Activated T-cell treated with anti-CD3 and anti-CD28 coated beads, Interleukin-2, amount 50 U/mL, for 72 hours (primary cell): ENCODE results near the gene PROK2. TPM values are rescaled to one million over a fixed set of nuclear protein-coding genes. Genes with fewer than 3 reads are reported as not detected.
A peak's percentile ranks its signal among the peaks of the same experiment; 100 is the strongest.

ENCODE experiments used
- ATAC-seq, 2 donors: fragments of 150-1000 bp; cut with Tn5 transposase; replicated peaks in 1 of 2; 2 replicates each; pipeline ENCODE4 v1.10.0; 2021; ENCODE audit warnings: moderate library complexity in 2 of 2, mild to moderate bottlenecking in 1 of 2
- DNase-seq, 2 donors: peaks; one replicate each; pipeline ENCODE4 v3.0.0; 2021 to 2022; ENCODE audit warnings: mixed read lengths in 1 of 2
- H3K27ac Mint-ChIP-seq: one replicate; pipeline ENCODE4 v1.8.0; 2022; ENCODE audit warnings: mild to moderate bottlenecking, moderate library complexity, mixed read lengths
- H3K27me3 Mint-ChIP-seq: one replicate; pipeline ENCODE4 v1.8.0; 2022; ENCODE audit warnings: low read depth, mixed read lengths
- H3K36me3 Mint-ChIP-seq, 2 donors: one replicate each; pipeline ENCODE4 v1.8.0; 2022; ENCODE audit warnings: mixed read lengths in 2 of 2, mild to moderate bottlenecking in 1 of 2; ENCODE audit not compliant: insufficient read depth in 2 of 2
- H3K4me1 Mint-ChIP-seq: one replicate; pipeline ENCODE4 v1.8.0; 2022; ENCODE audit warnings: low read depth, mixed read lengths
- H3K4me3 Mint-ChIP-seq, 2 donors: one replicate each; pipeline ENCODE4 v1.8.0; 2022; ENCODE audit warnings: mild to moderate bottlenecking in 2 of 2, mixed read lengths in 2 of 2, moderate library complexity in 2 of 2
- H3K9me3 Mint-ChIP-seq, 2 donors: one replicate each; pipeline ENCODE4 v1.8.0; 2022; ENCODE audit warnings: mixed read lengths in 2 of 2
- total RNA-seq, 2 donors: library from RNA; stranded (reverse); gene quantifications; one replicate each; pipeline ENCODE4 v1.2.3, GENCODE V29; 2022

PROK2 gene
- total RNA-seq, 2 donors from 2014 or later, result 0.16 to 0.24 TPM

GRCh38 chr3:71752831-71753700 lies 31.9 kb downstream of the PROK2 start:
- Mint-ChIP-seq H3K4me1 (peaks cover 7% of the 10 kb centered on the region), H3K9me3 (no peaks in the 10 kb centered on the region), H3K27ac (no peak overlapping the region), H3K27me3 (peaks cover 59% of the 10 kb centered on the region), H3K4me3 (peak overlapping the region; percentile 52 to 61), H3K36me3 (no peaks in the 10 kb centered on the region)
- DNase-seq (peak in 1 of 2 donors; percentile 8), ATAC-seq (peak; percentile 18 to 39)

GRCh38 chr3:71751602-71752001 lies 33.3 kb downstream of the PROK2 start:
- Mint-ChIP-seq H3K27ac (no peak overlapping the region), H3K4me3 (no peak overlapping the region), H3K36me3 (no peaks in the 10 kb centered on the region), H3K9me3 (no peaks in the 10 kb centered on the region), H3K27me3 (peaks cover 47% of the 10 kb centered on the region), H3K4me1 (peaks cover 7% of the 10 kb centered on the region)
- no peak for DNase-seq
- ATAC-seq, result no peak

- H3K4me3 Mint-ChIP-seq, result no peak overlapping the region
- H3K9me3 Mint-ChIP-seq, result peaks cover 17 to 22% of the 10 kb centered on the region in 2 donors
- no peak for ATAC-seq
These were observed 40.2 kb downstream of the PROK2 start for GRCh38 chr3:71744738-71745137.

GRCh38 chr3:71742621-71743020 lies 42.3 kb downstream of the PROK2 start:
- H3K4me3 Mint-ChIP-seq, result no peak overlapping the region
- DNase-seq (no peak), ATAC-seq (no peak)
- no peak overlapping the region for H3K27ac Mint-ChIP-seq
- H3K27me3 Mint-ChIP-seq, result peaks cover 4% of the 10 kb centered on the region
- peaks cover 9 to 21% of the 10 kb centered on the region in 2 donors for H3K36me3 Mint-ChIP-seq
- H3K9me3 Mint-ChIP-seq, result peaks cover 17 to 22% of the 10 kb centered on the region in 2 donors
- H3K4me1 Mint-ChIP-seq, result no peaks in the 10 kb centered on the region

More at GRCh38 chr3:71744738-71745137, 40.2 kb downstream of the PROK2 start:
- no peaks in the 10 kb centered on the region for H3K4me1 Mint-ChIP-seq
- peaks cover 5% of the 10 kb centered on the region for H3K27me3 Mint-ChIP-seq
- H3K27ac Mint-ChIP-seq, result no peak overlapping the region
- DNase-seq, result no peak
- peaks cover 9 to 21% of the 10 kb centered on the region in 2 donors for H3K36me3 Mint-ChIP-seq

- H3K4me1 Mint-ChIP-seq, result peaks cover 4% of the 10 kb centered on the region
- peaks cover 2% of the 10 kb centered on the region in 2 donors for H3K9me3 Mint-ChIP-seq
- no peak for DNase-seq
- no peak overlapping the region for H3K27ac Mint-ChIP-seq
- H3K4me3 Mint-ChIP-seq, result no peak overlapping the region
- peaks cover 2% of the 10 kb centered on the region in 2 donors for H3K36me3 Mint-ChIP-seq
- ATAC-seq, result no peak
- H3K27me3 Mint-ChIP-seq, result peaks cover 7% of the 10 kb centered on the region
These were observed 50.1 kb downstream of the PROK2 start for GRCh38 chr3:71734881-71735280.

DNA sequence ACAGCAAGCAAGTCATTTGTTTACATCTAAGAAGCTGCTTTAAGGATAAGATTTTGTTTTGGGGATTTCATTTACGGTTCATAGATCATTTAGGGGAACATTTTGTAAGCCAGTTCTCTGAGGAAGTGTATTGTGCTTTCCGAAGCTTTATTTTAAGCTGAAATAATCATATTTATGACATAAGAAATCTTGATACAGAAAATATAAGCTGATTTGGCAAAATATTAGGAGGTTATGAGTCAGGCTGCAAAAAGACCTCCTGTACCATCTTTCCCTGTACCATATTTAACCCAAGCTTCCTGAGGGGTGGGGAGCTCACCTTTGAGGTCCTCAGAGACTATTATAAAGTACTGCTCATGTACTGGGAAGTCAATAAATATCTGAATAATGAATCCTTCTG lies 51.6 kb downstream of the PROK2 start:
- Mint-ChIP-seq H3K27ac (no peak overlapping the region), H3K4me3 (no peak overlapping the region), H3K9me3 (peaks cover 2% of the 10 kb centered on the region in 2 donors), H3K36me3 (peaks cover 2% of the 10 kb centered on the region in 2 donors), H3K27me3 (peaks cover 7% of the 10 kb centered on the region), H3K4me1 (peaks cover 17% of the 10 kb centered on the region)
- DNase-seq, result no peak
- no peak for ATAC-seq

DNA sequence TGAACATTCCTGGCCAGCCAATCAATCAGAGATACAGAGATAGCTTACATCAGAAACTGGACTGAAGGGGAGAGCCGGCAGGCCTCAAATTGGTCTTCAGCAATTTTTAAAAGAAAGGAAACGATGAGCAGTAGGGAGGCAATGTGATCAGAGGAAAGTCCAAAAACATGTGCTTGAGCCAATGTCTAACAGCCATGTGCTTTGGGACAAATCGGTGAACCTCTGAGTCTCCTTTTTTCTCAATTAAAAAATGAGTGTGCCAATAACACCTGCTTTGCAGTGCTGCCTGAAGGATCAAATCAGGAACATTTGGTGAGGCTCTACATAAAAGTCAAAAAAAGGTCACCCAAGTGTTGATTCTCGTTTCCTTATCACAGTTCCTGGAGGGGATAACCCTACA lies 52.3 kb downstream of the PROK2 start:
- Mint-ChIP-seq H3K27me3 (peaks cover 7% of the 10 kb centered on the region), H3K27ac (no peak overlapping the region), H3K4me1 (peaks cover 19% of the 10 kb centered on the region), H3K36me3 (peaks cover 2% of the 10 kb centered on the region in 2 donors), H3K4me3 (no peak overlapping the region), H3K9me3 (peaks cover 2% of the 10 kb centered on the region in 2 donors)
- DNase-seq (no peak), ATAC-seq (no peak)

DNA sequence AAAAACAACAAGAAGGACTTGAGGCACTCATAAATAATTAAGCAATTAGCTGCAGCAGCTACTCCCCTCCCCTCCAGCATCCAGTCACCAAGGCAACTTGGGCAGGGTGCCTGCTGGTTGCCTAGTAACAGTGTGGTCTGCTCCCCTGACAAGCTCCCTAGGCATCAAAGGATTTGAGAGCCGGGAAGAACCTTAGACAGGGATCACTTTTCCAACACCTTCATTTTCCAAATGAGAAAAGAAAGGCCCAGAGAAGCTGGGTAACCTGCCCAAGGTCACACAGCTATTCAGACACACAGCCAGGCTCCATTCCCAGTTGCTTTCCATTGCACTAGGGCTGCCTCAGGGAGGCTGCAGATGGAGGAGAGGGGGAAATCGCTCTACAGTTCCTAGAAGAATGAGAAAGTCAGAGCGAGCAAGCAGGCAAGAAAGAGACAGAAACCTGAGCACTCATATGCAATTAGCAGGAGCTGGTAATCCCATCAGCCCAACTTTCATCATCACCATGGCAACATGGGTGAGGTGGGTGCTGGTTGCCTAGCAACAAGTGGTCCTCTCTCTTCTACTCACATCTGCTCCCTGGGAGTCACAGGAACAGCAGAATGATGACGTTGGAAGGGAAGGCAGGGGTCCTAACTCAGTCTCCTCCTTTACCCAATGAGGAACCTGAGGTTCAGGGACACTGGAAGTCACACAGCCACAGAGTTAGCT lies 56.2 kb downstream of the PROK2 start:
- no peak overlapping the region for H3K27ac Mint-ChIP-seq

DNA sequence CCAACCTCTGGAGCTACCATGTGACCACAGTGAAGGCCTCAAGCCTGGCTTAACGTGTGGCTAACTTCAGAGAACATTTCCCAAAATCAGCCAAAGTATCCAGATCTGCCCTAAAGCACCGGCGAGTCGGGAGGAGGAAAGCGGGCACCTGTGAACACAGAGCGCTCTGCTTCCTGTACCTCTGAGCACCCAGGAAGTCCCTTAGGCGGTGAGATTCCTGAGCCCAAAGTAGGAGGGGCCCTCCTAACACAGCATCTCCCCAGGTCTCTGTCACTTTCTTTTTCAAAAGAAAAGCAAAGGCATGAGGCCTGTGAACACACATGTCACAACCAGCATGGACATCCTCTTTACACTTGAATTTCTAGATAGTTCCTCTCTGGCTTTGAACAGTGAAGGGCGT lies 58.8 kb downstream of the PROK2 start:
- no peaks in the 10 kb centered on the region for H3K27me3 Mint-ChIP-seq
- peak overlapping the region; percentile 89 for H3K27ac Mint-ChIP-seq
- peak; percentile 28 to 33 for DNase-seq
- ATAC-seq, result peak in 1 of 2 donors; percentile 39
- H3K9me3 Mint-ChIP-seq, result no peaks in the 10 kb centered on the region
- H3K36me3 Mint-ChIP-seq, result peaks cover 7 to 8% of the 10 kb centered on the region in 2 donors
- H3K4me3 Mint-ChIP-seq, result peak overlapping the region; percentile 97 to 98
- H3K4me1 Mint-ChIP-seq, result peaks cover 64% of the 10 kb centered on the region

More for the DNA sequence above, 56.2 kb downstream of the PROK2 start:
- DNase-seq (no peak), ATAC-seq (no peak)
- no peaks in the 10 kb centered on the region for H3K27me3 Mint-ChIP-seq
- no peaks in the 10 kb centered on the region for H3K9me3 Mint-ChIP-seq
- no peak overlapping the region for H3K4me3 Mint-ChIP-seq
- peaks cover 7 to 8% of the 10 kb centered on the region in 2 donors for H3K36me3 Mint-ChIP-seq
- H3K4me1 Mint-ChIP-seq, result peaks cover 38% of the 10 kb centered on the region

DNA sequence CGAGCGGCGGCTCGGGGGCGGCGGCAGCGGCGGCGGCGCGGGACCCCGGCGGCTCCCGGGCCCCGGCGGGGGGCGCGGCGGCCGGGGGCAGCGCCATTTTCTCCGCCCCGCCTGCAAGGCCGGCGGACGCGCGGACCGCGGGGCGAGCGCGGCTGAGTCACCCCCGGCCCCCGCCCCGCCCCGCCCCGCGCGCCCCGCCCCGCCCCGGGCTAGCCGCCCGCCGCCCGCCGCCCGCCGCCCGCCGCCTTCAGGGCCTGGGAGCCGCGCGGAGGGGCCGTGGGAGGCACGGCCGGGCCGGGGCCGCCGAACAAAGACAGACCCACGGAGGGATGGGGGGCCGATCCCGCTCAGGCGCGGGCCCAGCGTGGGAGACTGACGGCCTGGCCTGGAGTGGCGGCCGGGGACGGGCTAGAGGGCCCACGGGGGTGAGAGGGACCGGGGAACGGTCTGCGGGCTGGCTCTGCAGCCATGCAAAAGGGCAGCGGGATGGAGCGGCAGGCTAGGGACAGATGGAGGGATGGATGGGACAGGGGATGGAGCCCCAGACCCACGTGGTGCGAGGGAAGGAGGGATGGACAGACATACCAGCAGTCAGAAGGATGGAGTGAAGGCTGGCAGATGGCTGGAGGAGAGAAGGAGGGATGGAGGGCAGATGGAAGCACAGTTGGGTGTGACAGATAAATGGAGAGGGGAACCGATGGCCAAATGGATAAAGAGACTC lies 59.5 kb downstream of the PROK2 start, which contains the start of gene EIF4E3:
EIF4E3 (minus strand) TSS at position 132 of the 721 bp plus-strand sequence; CDS start at position 97, 35 bp downstream.
- peak; percentile 68 to 70 for ATAC-seq

GRCh38 chr3:71724584-71725270 lies 60.2 kb downstream of the PROK2 start:
- Mint-ChIP-seq H3K27me3 (no peaks in the 10 kb centered on the region), H3K36me3 (peaks cover 7 to 9% of the 10 kb centered on the region in 2 donors), H3K4me1 (peaks cover 69% of the 10 kb centered on the region), H3K27ac (peak overlapping the region; percentile 98), H3K9me3 (no peaks in the 10 kb centered on the region), H3K4me3 (peak overlapping the region; percentile 98 to 99)
- ATAC-seq (peak; percentile 48 to 51), DNase-seq (peak; percentile 60 to 65)

More for the DNA sequence above, 59.5 kb downstream of the PROK2 start, which contains the start of gene EIF4E3:
- no peaks in the 10 kb centered on the region for H3K27me3 Mint-ChIP-seq
- H3K4me3 Mint-ChIP-seq, result peak within 1 kb of the TSS; percentile 98 to 99
- peaks cover 7 to 9% of the 10 kb centered on the region in 2 donors for H3K36me3 Mint-ChIP-seq
- peaks cover 72% of the 10 kb centered on the region for H3K4me1 Mint-ChIP-seq
- peak within 1 kb of the TSS; percentile 98 for H3K27ac Mint-ChIP-seq
- peak; percentile 53 to 69 for DNase-seq
- no peaks in the 10 kb centered on the region for H3K9me3 Mint-ChIP-seq

DNA sequence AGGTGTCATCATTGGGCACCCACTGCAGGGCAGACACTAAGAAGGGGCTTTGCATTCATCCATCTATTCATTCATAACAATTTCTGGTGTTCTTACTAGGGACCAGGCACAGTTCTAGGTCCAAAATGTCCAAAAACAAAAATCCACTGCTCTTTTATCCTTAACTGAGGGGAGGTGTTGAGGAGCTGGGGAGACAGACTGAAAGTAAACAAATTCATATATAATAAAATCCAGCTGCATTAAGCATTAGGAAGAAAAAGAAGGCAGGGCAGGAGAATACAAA lies 60.8 kb downstream of the PROK2 start:
- peak overlapping the region; percentile 98 to 99 for H3K4me3 Mint-ChIP-seq
- H3K36me3 Mint-ChIP-seq, result peaks cover 9% of the 10 kb centered on the region in 2 donors
- peak overlapping the region; percentile 98 for H3K27ac Mint-ChIP-seq
- H3K9me3 Mint-ChIP-seq, result no peaks in the 10 kb centered on the region
- H3K4me1 Mint-ChIP-seq, result peaks cover 70% of the 10 kb centered on the region
- DNase-seq (no peak), ATAC-seq (no peak)
- H3K27me3 Mint-ChIP-seq, result no peaks in the 10 kb centered on the region
